ENCODE data around the gene ESRP2.

The ESRP2 gene

GRCh38 chr16:68238029-68238345 lies 2.1 kb upstream of the ESRP2 start:
- TF ChIP-seq GATA1 (IDR thresholded peaks at IDR 0.05; ENCODE audit: low read depth, low read length) (no peak), POLR2A (IDR thresholded peaks at IDR 0.05; ENCODE audit: low read length) (peak; percentile 67)
- DNase-seq: no peak

DNA sequence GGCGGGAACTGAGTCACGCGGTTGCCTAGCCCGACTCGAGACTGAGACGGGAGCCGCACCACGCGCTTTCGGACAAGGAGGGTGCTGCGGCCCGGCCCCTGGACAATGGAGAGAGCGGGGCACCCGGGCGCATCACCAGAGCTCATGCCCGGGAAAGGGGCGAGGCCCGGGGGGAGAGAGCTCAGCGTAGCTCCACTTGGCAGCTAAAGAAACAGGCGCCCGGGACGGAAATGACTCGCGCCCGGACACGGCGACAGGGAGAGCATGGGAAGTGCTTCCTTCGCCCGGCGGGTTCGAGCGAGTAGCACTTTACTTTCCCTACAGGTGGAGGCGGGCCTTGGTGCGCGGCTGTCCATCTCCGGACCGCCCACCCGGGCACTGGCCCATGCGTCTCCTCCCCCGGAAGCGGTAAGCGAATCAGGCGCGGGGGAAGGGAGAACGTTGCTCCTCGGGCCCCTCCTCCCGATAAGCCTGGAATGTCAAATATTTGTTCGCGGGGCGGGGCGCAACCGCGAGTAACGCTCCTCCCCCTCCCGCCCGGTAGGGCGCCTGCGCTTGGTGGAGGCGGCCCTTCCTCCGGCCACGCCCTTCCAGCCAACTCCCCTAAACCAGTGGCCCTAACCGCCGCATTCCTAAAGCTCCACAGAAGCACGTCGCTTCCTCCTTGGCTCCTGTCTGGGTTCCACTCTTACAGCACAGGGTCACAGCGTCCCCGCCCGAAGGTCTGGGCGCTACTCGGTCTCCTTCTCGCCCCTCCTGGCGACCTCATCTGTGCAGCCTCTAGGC lies 1.5 kb upstream of the ESRP2 start:
- TF ChIP-seq POLR2A (IDR thresholded peaks at IDR 0.05; ENCODE audit: low read length) (peak; percentile 88), GATA1 (IDR thresholded peaks at IDR 0.05; ENCODE audit: low read depth, low read length) (peak; percentile 39)
- DNase-seq: peak; percentile 98

DNA sequence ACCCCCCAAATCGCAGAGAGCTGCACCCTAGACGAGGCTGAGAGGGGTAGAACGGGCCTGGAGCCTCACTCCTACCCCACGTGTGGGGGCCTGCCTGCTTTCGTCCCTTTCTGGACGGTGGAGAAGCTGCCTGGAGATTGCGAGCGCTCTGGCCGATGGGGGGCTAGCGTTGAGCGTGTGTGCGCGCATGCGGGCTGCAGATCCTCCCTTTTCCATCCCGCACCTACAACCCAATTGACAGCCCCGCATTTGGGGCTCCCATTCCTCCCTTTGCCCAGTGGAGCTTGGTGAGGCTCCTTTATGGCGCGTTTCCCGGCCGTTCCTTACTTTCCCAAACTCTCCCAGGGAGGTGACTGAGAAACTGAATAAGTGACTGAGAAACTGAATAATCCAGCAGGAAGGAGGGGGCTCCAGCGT lies 907 bp upstream of the ESRP2 start:
- peak; percentile 49 to 55 for DNase-seq
- no peak for TF ChIP-seq GATA1 (IDR thresholded peaks at IDR 0.05; ENCODE audit: low read depth, low read length)
- no peak for TF ChIP-seq POLR2A (IDR thresholded peaks at IDR 0.05; ENCODE audit: low read length)

DNA sequence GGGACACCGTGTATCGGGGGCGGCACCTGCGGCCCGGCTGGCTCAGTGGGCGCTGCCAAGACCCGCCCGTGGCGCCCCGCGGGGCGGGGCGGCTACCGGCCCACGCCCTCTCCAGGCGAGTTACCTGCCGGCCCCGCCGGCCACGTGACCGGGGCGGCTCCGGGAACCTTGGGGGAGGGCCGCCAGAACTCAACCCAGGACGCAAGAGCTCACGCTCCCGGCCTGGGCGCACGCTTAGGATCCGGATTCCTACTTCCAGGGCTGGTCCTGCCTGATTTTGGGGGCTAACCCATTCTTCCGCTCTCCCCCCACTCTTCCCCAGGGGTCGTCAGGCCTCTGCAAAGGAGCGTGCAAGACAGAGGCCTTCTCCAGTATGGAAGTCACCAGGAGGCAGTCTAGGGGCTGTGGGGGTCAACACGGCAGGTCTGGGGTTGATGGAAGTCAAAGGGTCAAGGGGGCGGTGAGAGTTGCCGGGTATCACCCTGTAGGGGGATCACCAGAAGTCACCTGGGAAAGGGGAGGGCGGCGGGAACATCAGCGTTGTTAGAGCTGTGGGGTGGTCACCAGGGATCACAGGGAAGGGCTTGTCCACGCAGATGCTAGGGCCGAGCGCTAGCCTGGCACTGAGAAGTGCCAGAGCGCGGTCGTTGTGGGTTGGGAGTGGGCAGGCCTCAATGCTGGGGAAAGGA lies 354 bp upstream of the ESRP2 start:
- peak; percentile 76 to 79 for DNase-seq
- TF ChIP-seq GATA1 (IDR thresholded peaks at IDR 0.05; ENCODE audit: low read depth, low read length) (no peak), POLR2A (IDR thresholded peaks at IDR 0.05; ENCODE audit: low read length) (no peak)

DNA sequence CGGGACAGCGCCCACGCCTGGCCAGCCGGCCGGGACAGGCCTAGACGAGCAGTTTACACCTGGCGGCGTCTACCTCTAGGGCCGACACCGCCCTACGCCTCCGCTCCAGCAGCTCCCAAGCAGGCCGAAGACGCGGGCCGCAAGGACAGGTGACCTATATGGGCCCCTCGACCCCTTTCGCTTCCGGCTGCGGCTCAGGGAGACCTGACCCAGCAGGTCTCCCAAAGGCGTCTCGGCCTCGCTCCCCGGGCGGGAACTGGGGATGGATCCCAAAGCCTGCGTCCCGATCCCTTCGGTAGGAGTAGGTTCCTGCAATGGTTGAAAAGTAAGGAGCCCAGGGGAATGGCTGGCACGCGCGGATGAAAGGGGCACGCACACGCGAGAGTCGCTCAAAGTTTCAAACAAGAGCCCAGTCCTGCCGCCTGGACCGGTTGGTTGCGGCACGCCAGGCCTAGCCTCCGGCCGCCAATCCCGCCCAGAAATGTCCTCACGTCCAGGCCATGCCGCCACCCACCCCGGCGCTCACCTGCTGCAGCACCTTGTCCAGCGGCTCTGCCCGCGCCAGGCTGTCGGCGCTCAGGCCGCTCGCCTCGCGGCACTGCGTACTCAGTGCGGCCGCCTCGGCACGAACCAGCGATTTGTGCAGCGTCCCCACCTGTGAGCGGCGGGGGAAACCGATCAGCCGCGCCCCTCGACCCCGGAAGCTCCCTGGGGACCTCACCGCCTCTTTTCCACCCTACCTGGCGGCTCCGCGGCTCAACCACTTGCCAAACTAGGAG lies 630 bp downstream of the ESRP2 start:
- no peak for DNase-seq
- TF ChIP-seq GATA1 (IDR thresholded peaks at IDR 0.05; ENCODE audit: low read depth, low read length): no peak
- TF ChIP-seq POLR2A (IDR thresholded peaks at IDR 0.05; ENCODE audit: low read length): no peak

- TF ChIP-seq GATA1 (IDR thresholded peaks at IDR 0.05; ENCODE audit: low read depth, low read length): no peak
- no peak for TF ChIP-seq POLR2A (IDR thresholded peaks at IDR 0.05; ENCODE audit: low read length)
- DNase-seq: peak; percentile 27 to 29
Observed at GRCh38 chr16:68234188-68235107, 1.5 kb downstream of the ESRP2 start.

DNA sequence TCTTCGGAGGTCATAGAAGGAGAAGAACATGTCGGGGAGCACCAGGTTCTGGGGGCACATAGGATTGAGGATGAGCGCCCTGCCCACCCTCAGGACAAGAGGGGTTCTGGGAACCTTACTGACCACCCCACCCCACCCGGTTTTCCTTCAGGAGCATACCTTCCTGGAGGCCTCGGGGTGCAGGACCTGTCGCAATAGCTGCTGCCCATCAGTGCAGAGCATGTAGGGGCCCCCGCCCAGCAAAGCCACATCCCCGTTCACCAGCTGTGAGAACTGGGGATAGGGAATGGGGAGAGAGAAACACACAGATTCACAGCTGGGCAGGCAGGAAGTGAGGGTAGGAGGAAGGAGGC lies 2.1 kb downstream of the ESRP2 start:
- no peak for TF ChIP-seq GATA1 (IDR thresholded peaks at IDR 0.05; ENCODE audit: low read depth, low read length)
- TF ChIP-seq POLR2A (IDR thresholded peaks at IDR 0.05; ENCODE audit: low read length): no peak

DNA sequence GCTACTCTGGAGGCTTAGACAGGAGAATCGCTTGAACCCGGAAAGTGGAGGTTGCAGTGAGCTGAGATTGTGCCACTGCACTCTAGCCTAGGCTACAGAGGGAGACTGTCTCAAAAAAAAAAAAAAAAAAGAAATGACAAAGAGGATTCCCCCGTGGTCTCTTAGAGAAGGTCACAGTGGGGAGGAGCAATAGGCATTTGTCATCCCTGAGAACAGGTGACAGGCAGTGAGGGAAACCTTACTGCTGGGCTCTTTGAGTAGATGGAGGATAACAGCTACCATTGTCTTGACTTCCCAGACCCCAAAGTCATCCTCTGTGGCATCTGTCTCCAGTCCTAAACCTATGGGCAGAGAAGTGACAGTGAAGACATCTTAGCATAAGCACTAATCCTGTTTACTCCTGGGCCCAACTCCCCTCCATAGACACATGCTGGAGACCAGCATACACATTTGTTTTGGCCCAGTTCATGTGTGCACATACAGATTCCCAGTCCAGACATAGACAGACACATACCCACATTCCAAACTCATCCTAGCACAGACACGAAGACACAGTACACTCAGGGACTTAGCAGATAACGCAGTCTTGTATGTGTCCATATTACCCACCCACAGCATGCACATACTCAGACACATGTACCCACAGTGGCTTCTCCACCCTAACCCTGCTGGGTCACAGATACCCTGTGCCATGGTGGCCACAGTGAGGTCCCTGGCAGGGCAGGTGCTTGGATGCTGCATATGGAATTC lies 2.7 kb downstream of the ESRP2 start:
- DNase-seq: no peak
- TF ChIP-seq GATA1 (IDR thresholded peaks at IDR 0.05; ENCODE audit: low read depth, low read length): no peak
- no peak for TF ChIP-seq POLR2A (IDR thresholded peaks at IDR 0.05; ENCODE audit: low read length)

More for the DNA sequence above, 2.1 kb downstream of the ESRP2 start:
- no peak for DNase-seq

GRCh38 chr16:68232335-68232734 lies 3.6 kb downstream of the ESRP2 start:
- TF ChIP-seq GATA1 (IDR thresholded peaks at IDR 0.05; ENCODE audit: low read depth, low read length) (no peak), POLR2A (IDR thresholded peaks at IDR 0.05; ENCODE audit: low read length) (no peak)
- DNase-seq: peak in 1 of 2 experiments; percentile 20

- no peak for DNase-seq
- no peak for TF ChIP-seq GATA1 (IDR thresholded peaks at IDR 0.05; ENCODE audit: low read depth, low read length)
Observed at GRCh38 chr16:68231384-68232136, 4.4 kb downstream of the ESRP2 start.

GRCh38 chr16:68230956-68231355 lies 5.0 kb downstream of the ESRP2 start:
- DNase-seq: no peak
- TF ChIP-seq POLR2A (IDR thresholded peaks at IDR 0.05; ENCODE audit: low read length): no peak
- TF ChIP-seq GATA1 (IDR thresholded peaks at IDR 0.05; ENCODE audit: low read depth, low read length): no peak

GRCh38 chr16:68230176-68230571 lies 5.8 kb downstream of the ESRP2 start:
- no peak for TF ChIP-seq GATA1 (IDR thresholded peaks at IDR 0.05; ENCODE audit: low read depth, low read length)
- no peak for TF ChIP-seq POLR2A (IDR thresholded peaks at IDR 0.05; ENCODE audit: low read length)
- DNase-seq: no peak
